SH-SY5Y (cell line): Measurements from ENCODE around the gene FMO1.

Experiments used
- GATA2 ChIP-seq: IDR thresholded peaks from 2 replicates; pipeline ENCODE4 v1.6.1; 2011; ENCODE audit warnings: mild to moderate bottlenecking, low read depth, low read length
- GATA3 ChIP-seq: IDR thresholded peaks from 2 replicates; pipeline ENCODE4 v1.6.1; 2011; ENCODE audit warnings: low read depth, mild to moderate bottlenecking, low read length, moderate library complexity

Gene FMO1

GRCh38 chr1:171256940-171257606, 8.8 kb downstream of the FMO1 start:
- TF ChIP-seq GATA3 (no peak), GATA2 (no peak)

GRCh38 chr1:171257607-171258076, 9.3 kb downstream of the FMO1 start:
- no peak for TF ChIP-seq GATA2
- TF ChIP-seq GATA3, result no peak

- TF ChIP-seq GATA2 (no peak), GATA3 (no peak)
Measured at GRCh38 chr1:171258429-171258828, 10.1 kb downstream of the FMO1 start.

GRCh38 chr1:171258943-171259342, 10.6 kb downstream of the FMO1 start:
- TF ChIP-seq GATA3 (no peak), GATA2 (no peak)

- TF ChIP-seq GATA2 (no peak), GATA3 (no peak)
Measured at GRCh38 chr1:171261336-171261735, 13.0 kb downstream of the FMO1 start.

GRCh38 chr1:171263901-171264300, 15.6 kb downstream of the FMO1 start:
- TF ChIP-seq GATA2 (no peak), GATA3 (no peak)

- TF ChIP-seq GATA2, result no peak
- TF ChIP-seq GATA3, result no peak
Measured at GRCh38 chr1:171265686-171266085, 17.4 kb downstream of the FMO1 start.

- no peak for TF ChIP-seq GATA3
- TF ChIP-seq GATA2, result no peak
Measured at GRCh38 chr1:171266930-171267329, 18.6 kb downstream of the FMO1 start.

GRCh38 chr1:171267391-171267790, 19.1 kb downstream of the FMO1 start:
- TF ChIP-seq GATA2, result no peak
- no peak for TF ChIP-seq GATA3

- TF ChIP-seq GATA3, result no peak
- TF ChIP-seq GATA2, result no peak
Measured at GRCh38 chr1:171270806-171271205, 22.5 kb downstream of the FMO1 start.

- TF ChIP-seq GATA2, result no peak
- TF ChIP-seq GATA3, result no peak
Measured at GRCh38 chr1:171277534-171277933, 29.2 kb downstream of the FMO1 start.

- TF ChIP-seq GATA3 (no peak), GATA2 (no peak)
Measured at GRCh38 chr1:171279234-171279633, 30.9 kb downstream of the FMO1 start.

GRCh38 chr1:171279678-171280077, 31.4 kb downstream of the FMO1 start:
- TF ChIP-seq GATA3 (no peak), GATA2 (no peak)

GRCh38 chr1:171280599-171280998, 32.3 kb downstream of the FMO1 start:
- TF ChIP-seq GATA3 (no peak), GATA2 (no peak)

GRCh38 chr1:171286032-171286705, 37.9 kb downstream of the FMO1 start:
- TF ChIP-seq GATA2 (no peak), GATA3 (no peak)

GRCh38 chr1:171290621-171291020, 42.3 kb downstream of the FMO1 start:
- TF ChIP-seq GATA3, result no peak
- no peak for TF ChIP-seq GATA2
